CD14-positive monocyte (primary cell): Measurements from ENCODE around the gene CFHR2. TPM values are rescaled to one million over a fixed set of nuclear protein-coding genes. Genes with fewer than 3 reads are reported as not detected.

ENCODE experiments used
- DNase-seq, 3 donors: peaks; one replicate each; pipeline ENCODE4 v3.0.0-alpha.2; 2011 to 2022
- H2AFZ ChIP-seq: 2 replicates; pipeline ENCODE4 v1.6.0; 2012; ENCODE audit warnings: mild to moderate bottlenecking, low read depth, low read length, inconsistent platforms; ENCODE audit not compliant: insufficient read depth, poor library complexity, severe bottlenecking
- H3K27ac ChIP-seq, 2 donors: 1 replicate in 1 of 2; 2 replicates in 1 of 2; pipeline ENCODE4 v1.5.1; 2012 to 2013; ENCODE audit warnings: low read length in 2 of 2, control low read depth in 1 of 2, inconsistent platforms in 1 of 2, low read depth in 1 of 2, mild to moderate bottlenecking in 1 of 2
- H3K27me3 ChIP-seq, 2 donors: one replicate each; pipeline versions ENCODE4 v1.6.0 to v1.6.1; 2011 to 2013; ENCODE audit warnings: low read length in 2 of 2; ENCODE audit not compliant: control insufficient read depth in 2 of 2, insufficient read depth in 2 of 2
- H3K36me3 ChIP-seq, 2 donors: replicated peaks in 1 of 2; 1 replicate in 1 of 2; 2 replicates in 1 of 2; pipeline versions ENCODE4 v1.5.1 to v1.6.1; 2012 to 2013; ENCODE audit warnings: low read length in 2 of 2, control low read depth in 1 of 2, inconsistent platforms in 1 of 2, mild to moderate bottlenecking in 1 of 2; ENCODE audit not compliant: insufficient read depth in 2 of 2, control insufficient read depth in 1 of 2
- H3K4me1 ChIP-seq, 2 donors: 1 replicate in 1 of 2; 2 replicates in 1 of 2; pipeline versions ENCODE4 v1.5.1 to v1.6.1; 2012 to 2013; ENCODE audit warnings: low read length in 2 of 2, control low read depth in 1 of 2, inconsistent platforms in 1 of 2, mild to moderate bottlenecking in 1 of 2, moderate library complexity in 1 of 2; ENCODE audit not compliant: insufficient read depth in 2 of 2, control insufficient read depth in 1 of 2
- H3K4me2 ChIP-seq: replicated peaks from 2 replicates; pipeline ENCODE3; 2012; ENCODE audit warnings: low read length, moderate library complexity, mild to moderate bottlenecking; ENCODE audit not compliant: poor library complexity, severe bottlenecking; ENCODE audit errors: extremely low read depth
- H3K4me3 ChIP-seq, 3 experiments: fragments of 200-600 bp in 1 of 3; sonication (generic) in 1 of 3; replicated peaks in 1 of 3; 1 replicate in 2 of 3; 2 replicates in 1 of 3; pipeline ENCODE4 v1.5.1; 2011 to 2013; ENCODE audit warnings: low read length in 3 of 3, mild to moderate bottlenecking in 3 of 3, control low read depth in 2 of 3, low read depth in 2 of 3, inconsistent platforms in 1 of 3, moderate library complexity in 1 of 3
- H3K79me2 ChIP-seq: 2 replicates; pipeline ENCODE4 v1.6.0; 2012; ENCODE audit warnings: mild to moderate bottlenecking, control low read depth, inconsistent platforms, low read length, moderate library complexity; ENCODE audit not compliant: insufficient read depth
- H3K9ac ChIP-seq: 2 replicates; pipeline ENCODE4 v1.6.0; 2017; ENCODE audit warnings: low read length, mild to moderate bottlenecking; ENCODE audit not compliant: insufficient read depth, poor library complexity, severe bottlenecking
- H3K9me3 ChIP-seq, 2 donors: replicated peaks in 1 of 2; 1 replicate in 1 of 2; 2 replicates in 1 of 2; pipeline versions ENCODE4 v1.5.1 to v1.6.1; 2012 to 2013; ENCODE audit warnings: low read length in 2 of 2, control low read depth in 1 of 2; ENCODE audit not compliant: control insufficient read depth in 1 of 2, insufficient read depth in 1 of 2
- H4K20me1 ChIP-seq: 2 replicates; pipeline ENCODE4 v1.6.0; 2012; ENCODE audit warnings: mild to moderate bottlenecking, low read length, control low read depth, moderate library complexity; ENCODE audit not compliant: insufficient read depth
- H3K27ac Mint-ChIP-seq, 7 donors: one replicate each; pipeline ENCODE4 v1.8.0; 2020; ENCODE audit warnings: mild to moderate bottlenecking in 7 of 7, mixed read lengths in 7 of 7, moderate library complexity in 6 of 7, inconsistent platforms in 2 of 7
- H3K27me3 Mint-ChIP-seq, 3 donors: one replicate each; pipeline ENCODE4 v1.8.0; 2021 to 2022; ENCODE audit warnings: low read depth in 3 of 3, mild to moderate bottlenecking in 3 of 3, mixed read lengths in 3 of 3, moderate library complexity in 3 of 3, inconsistent platforms in 1 of 3
- H3K36me3 Mint-ChIP-seq, 2 donors: one replicate each; pipeline ENCODE4 v1.8.0; 2020; ENCODE audit warnings: mixed read lengths in 2 of 2, inconsistent platforms in 1 of 2, mild to moderate bottlenecking in 1 of 2
- H3K4me1 Mint-ChIP-seq: one replicate; pipeline ENCODE4 v1.8.0; 2020; ENCODE audit warnings: mild to moderate bottlenecking, mixed read lengths
- H3K4me3 Mint-ChIP-seq, 2 donors: one replicate each; pipeline ENCODE4 v1.8.0; 2020; ENCODE audit warnings: mild to moderate bottlenecking in 2 of 2, mixed read lengths in 2 of 2, moderate library complexity in 1 of 2
- H3K9me3 Mint-ChIP-seq, 7 donors: one replicate each; pipeline ENCODE4 v1.8.0; 2020 to 2022; ENCODE audit warnings: mixed read lengths in 7 of 7, mild to moderate bottlenecking in 6 of 7, moderate library complexity in 6 of 7, inconsistent platforms in 2 of 7
- WGBS: methylation state at CpG from one replicate; pipeline ENCODE4 v1.1.5; 2013; ENCODE audit warnings: missing lambda C conversion rate; ENCODE audit not compliant: insufficient coverage; 5-methylcytosine and 5-hydroxymethylcytosine counted together
- intact Hi-C, 2 donors: fragments of 100-400 bp; cut with micrococcal nuclease; formaldehyde crosslinking; loops; one replicate each; pipeline versions ENCODE4 v1.15.0 to v1.15.1; 2023
- polyA plus RNA-seq, 3 donors: library from polyadenylated mRNA; depleted of rRNA in 1 of 3; unstranded in 2 of 3; stranded (reverse) in 1 of 3; fragments of 300-500 nt in 2 of 3; fragments of >200 nt in 1 of 3; fragmentation: Illumina TruSeq in 2 of 3; gene quantifications; 1 replicate in 2 of 3; 2 replicates in 1 of 3; pipeline ENCODE4 v1.2.3, GENCODE V29; 2012 to 2021
- TF ChIP-seq, protein P1 (sequence below): fragments of 200-600 bp; IDR thresholded peaks from one replicate; pipeline ENCODE4 v1.8.0; 2022; ENCODE audit warnings: antibody characterized with exemption, mild to moderate bottlenecking

CFHR2 gene
- polyA plus RNA-seq, 3 donors, result not detected

GRCh38 chr1:196997423-196997822, 53.9 kb downstream of the CFHR2 start:
- peaks cover 0 to 2% (median 0%) of the 10 kb centered on the region in 3 donors for H3K27me3 Mint-ChIP-seq
- no peaks in the 10 kb centered on the region for H3K27me3 ChIP-seq
- H3K36me3 ChIP-seq, result no peaks in the 10 kb centered on the region
- no peak for DNase-seq
- no peak overlapping the region for H3K27ac ChIP-seq
- no peaks in the 10 kb centered on the region for H3K4me1 Mint-ChIP-seq
- no peak overlapping the region for H3K4me3 ChIP-seq
- H3K79me2 ChIP-seq, result no peaks in the 10 kb centered on the region
- no peaks in the 10 kb centered on the region for H4K20me1 ChIP-seq
- TF ChIP-seq, protein P1, sequence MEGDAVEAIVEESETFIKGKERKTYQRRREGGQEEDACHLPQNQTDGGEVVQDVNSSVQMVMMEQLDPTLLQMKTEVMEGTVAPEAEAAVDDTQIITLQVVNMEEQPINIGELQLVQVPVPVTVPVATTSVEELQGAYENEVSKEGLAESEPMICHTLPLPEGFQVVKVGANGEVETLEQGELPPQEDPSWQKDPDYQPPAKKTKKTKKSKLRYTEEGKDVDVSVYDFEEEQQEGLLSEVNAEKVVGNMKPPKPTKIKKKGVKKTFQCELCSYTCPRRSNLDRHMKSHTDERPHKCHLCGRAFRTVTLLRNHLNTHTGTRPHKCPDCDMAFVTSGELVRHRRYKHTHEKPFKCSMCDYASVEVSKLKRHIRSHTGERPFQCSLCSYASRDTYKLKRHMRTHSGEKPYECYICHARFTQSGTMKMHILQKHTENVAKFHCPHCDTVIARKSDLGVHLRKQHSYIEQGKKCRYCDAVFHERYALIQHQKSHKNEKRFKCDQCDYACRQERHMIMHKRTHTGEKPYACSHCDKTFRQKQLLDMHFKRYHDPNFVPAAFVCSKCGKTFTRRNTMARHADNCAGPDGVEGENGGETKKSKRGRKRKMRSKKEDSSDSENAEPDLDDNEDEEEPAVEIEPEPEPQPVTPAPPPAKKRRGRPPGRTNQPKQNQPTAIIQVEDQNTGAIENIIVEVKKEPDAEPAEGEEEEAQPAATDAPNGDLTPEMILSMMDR, result no peak
- H3K4me2 ChIP-seq, result no peak overlapping the region
- H3K4me3 Mint-ChIP-seq, result no peak overlapping the region
- no CpG with 5 or more reads among the region's 1 CpG for WGBS
- H3K36me3 Mint-ChIP-seq, result no peaks in the 10 kb centered on the region
- H3K9me3 ChIP-seq, result peaks cover 0 to 1% of the 10 kb centered on the region in 2 donors
- no peaks in the 10 kb centered on the region for H3K4me1 ChIP-seq
- intact Hi-C loops, result no loop called here
- no peak overlapping the region for H3K27ac Mint-ChIP-seq
- H2AFZ ChIP-seq, result no peak overlapping the region
- H3K9ac ChIP-seq, result no peak overlapping the region
- peaks cover 0 to 5% (median under 1%) of the 10 kb centered on the region in 7 donors for H3K9me3 Mint-ChIP-seq

GRCh38 chr1:197001828-197002227, 58.3 kb downstream of the CFHR2 start:
- no peak overlapping the region for H3K27ac Mint-ChIP-seq
- intact Hi-C loops, result no loop called here
- H3K4me2 ChIP-seq, result no peak overlapping the region
- H2AFZ ChIP-seq, result no peak overlapping the region
- DNase-seq, result no peak
- no peaks in the 10 kb centered on the region for H3K36me3 Mint-ChIP-seq
- H3K27me3 ChIP-seq, result no peaks in the 10 kb centered on the region
- H3K9ac ChIP-seq, result no peak overlapping the region
- no peak overlapping the region for H3K4me3 ChIP-seq
- no peaks in the 10 kb centered on the region for H3K79me2 ChIP-seq
- no peaks in the 10 kb centered on the region for H3K9me3 ChIP-seq
- WGBS, result no CpG with 5 or more reads among the region's 2 CpGs
- TF ChIP-seq, protein P1, result no peak
- H3K4me1 ChIP-seq, result no peaks in the 10 kb centered on the region
- H3K4me1 Mint-ChIP-seq, result no peaks in the 10 kb centered on the region
- H3K4me3 Mint-ChIP-seq, result no peak overlapping the region
- H3K36me3 ChIP-seq, result no peaks in the 10 kb centered on the region
- no peaks in the 10 kb centered on the region for H4K20me1 ChIP-seq
- peaks cover 0 to 2% (median under 1%) of the 10 kb centered on the region in 7 donors for H3K9me3 Mint-ChIP-seq
- H3K27me3 Mint-ChIP-seq, result peaks cover 0 to 5% (median 0%) of the 10 kb centered on the region in 3 donors
- H3K27ac ChIP-seq, result no peak overlapping the region
